ENCODE data around the gene HIP1R. TPM values are rescaled to one million over a fixed set of nuclear protein-coding genes. Genes with fewer than 3 reads are reported as not detected.

Gene HIP1R
- total and polyA plus RNA-seq, 2 of the 13 experiments (the other 11 are each of a cell fraction or from before 2014, with no cell fraction given): 18.4 to 25.5 TPM

DNA sequence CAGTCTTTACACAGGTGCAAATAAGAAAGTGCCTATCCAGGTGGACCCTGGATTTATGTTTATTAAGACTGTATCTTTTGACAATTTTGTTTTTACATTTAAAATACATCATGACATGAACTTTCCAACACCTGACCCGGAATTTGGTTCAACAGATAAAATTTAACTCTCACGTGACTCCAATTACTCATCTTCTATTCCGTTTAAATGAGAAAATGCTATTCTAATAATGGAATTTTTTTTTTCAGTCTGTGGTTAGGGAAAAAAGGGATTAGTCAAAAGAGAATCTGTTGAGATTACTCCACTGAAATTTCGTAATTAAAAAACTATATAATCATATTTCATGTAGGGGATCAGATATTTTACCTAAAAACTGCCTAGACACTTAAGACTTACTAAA is 49.6 kb downstream of the HIP1R start (continued):
- TF ChIP-seq ZFX (CRISPR knock-in tag; IDR thresholded peaks at IDR 0.05; ENCODE audit: low read depth): no peak

DNA sequence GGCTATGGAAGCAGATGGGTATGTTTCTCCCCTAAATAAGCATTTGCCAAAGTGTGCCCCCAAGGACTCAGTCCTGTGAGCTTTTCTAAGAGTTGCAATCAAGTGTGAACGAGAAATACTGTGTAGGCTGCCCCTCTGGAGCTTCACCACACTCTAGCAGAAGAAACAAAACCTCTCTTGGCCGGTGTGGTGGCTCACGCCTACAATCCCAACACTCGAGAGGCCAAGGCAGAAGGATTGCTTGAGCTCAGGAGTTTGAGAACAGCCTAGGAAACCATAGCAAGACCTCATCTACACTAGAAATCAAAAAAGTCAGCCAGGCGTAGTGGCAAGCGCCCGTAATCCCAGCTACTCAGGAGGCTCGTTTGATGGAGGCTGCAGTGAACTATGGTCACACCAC is 50.9 kb downstream of the HIP1R start:
- ChIA-PET POLR2A (no interaction called here), CTCF (ENCODE audit: low intra/inter-chr PET ratio, low total read pairs) (no interaction called here)
- WGBS (ENCODE audit: low lambda C conversion rate): 86% methylated on average over 8 of the region's 8 CpGs
- DNase-seq (ENCODE audit: low spot score): no peak
- Histone ChIP-seq H3K9me3 (ENCODE audit: low read length) (no peaks in the 10 kb centered on the region), H3K4me2 (ENCODE audit: low read depth, low read length) (no peak overlapping the region), H3K4me3 (replicated peaks in 1 of 3; ENCODE audit: insufficient read depth in 1 of 3, low read depth in 2 of 3, low read length in 3 of 3) (no peak overlapping the region), H3K4me1 (ENCODE audit: insufficient read depth, low read length) (peaks cover 68% of the 10 kb centered on the region), H3K9ac (ENCODE audit: insufficient read depth, low read depth, low read length) (no peak overlapping the region), H3K36me3 (replicated peaks in 1 of 2; ENCODE audit: control insufficient read depth in 1 of 2, insufficient read depth in 2 of 2, low read length in 2 of 2) (no peaks in the 10 kb centered on the region; a peak in 1 of 5 replicates), H3K27ac (ENCODE audit: extremely low read length, insufficient read depth, low read length) (no peak overlapping the region), H3K79me2 (ENCODE audit: insufficient read depth, low read length) (peaks cover 79% of the 10 kb centered on the region), H4K20me1 (ENCODE audit: insufficient read depth, low read length) (peaks cover 3% of the 10 kb centered on the region; the same call in 1 of the 2 replicates), H3K27me3 (ENCODE audit: control insufficient read depth in 1 of 2, insufficient read depth in 2 of 2, low read length in 2 of 2) (no peaks in the 10 kb centered on the region; a peak in 2 of 5 replicates), H2AFZ (ENCODE audit: low read length) (no peak overlapping the region)
- in situ Hi-C loops (cut with HindIII; ENCODE audit: extremely low pct_ligation_motif_present, low pct_unique_long_range_greater_than_20kb): no loop called here
- no peak for FAIRE-seq
- no TSS peak for BruUV-seq (replicated peaks)
- TF ChIP-seq FOSL2 (CRISPR knock-in tag; IDR thresholded peaks at IDR 0.05): no peak
- ATAC-seq: no peak
- intact Hi-C loops (cut with micrococcal nuclease; ENCODE audit: unreplicated experiment): no loop called here

DNA sequence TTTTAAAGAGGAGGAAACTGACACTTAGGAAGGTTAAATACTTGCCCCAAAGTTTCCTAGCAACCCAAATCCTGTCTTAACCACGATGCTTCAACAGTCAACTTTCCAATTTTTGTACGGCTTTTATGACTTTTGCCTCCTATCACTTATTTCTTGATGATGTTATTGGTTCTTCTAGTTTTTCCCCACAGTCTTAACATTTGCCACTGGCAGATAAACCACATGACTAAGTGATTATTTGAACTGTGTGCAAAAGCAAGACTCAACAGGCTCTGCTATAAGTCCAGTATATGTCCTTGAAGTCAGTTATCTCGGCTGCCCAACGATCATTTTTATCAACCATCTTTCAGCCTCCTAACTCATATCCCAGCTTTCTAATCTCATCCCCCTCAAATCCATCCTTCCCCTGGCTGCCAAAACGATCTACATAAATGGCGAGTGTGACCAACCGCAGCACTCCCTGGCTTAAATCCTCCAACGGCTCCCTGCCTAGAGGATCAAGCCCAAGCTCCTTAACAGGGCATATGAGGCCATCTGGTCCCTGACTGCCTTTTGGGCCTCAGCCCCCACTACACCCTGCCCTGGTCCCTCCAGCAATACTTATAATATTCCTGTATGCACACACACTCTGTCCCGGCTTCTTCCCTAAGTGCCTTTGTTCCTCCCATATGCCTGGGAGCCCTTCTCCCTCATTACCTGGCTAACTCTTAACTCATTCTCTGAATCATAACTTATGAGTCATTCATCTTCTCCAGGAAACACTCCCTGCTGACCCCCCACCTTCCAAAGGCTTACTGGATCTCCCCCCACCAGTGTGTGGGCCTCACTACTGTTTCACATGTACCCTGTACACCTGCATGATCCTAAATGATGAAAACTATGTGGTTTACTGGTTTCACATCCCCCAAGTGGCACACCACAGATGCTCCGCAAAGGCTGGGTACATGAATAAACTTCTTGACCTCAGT is 51.9 kb downstream of the HIP1R start:
- FAIRE-seq (no peak), DNase-seq (ENCODE audit: low spot score) (no peak), ATAC-seq (no peak)
- H3K79me2 ChIP-seq (ENCODE audit: insufficient read depth, low read length): peaks cover 80% of the 10 kb centered on the region
- in situ Hi-C loops (cut with HindIII; ENCODE audit: extremely low pct_ligation_motif_present, low pct_unique_long_range_greater_than_20kb) (no loop called here), intact Hi-C loops (cut with micrococcal nuclease; ENCODE audit: unreplicated experiment) (no loop called here)
- H3K9ac ChIP-seq (ENCODE audit: insufficient read depth, low read depth, low read length): no peak overlapping the region
- peaks cover 6% of the 10 kb centered on the region; the same call in 1 of the 2 replicates for H4K20me1 ChIP-seq (ENCODE audit: insufficient read depth, low read length)
- peak overlapping the region; percentile 62 for H3K4me2 ChIP-seq (ENCODE audit: low read depth, low read length)
- no peak overlapping the region for H3K4me3 ChIP-seq (replicated peaks in 1 of 3; ENCODE audit: insufficient read depth in 1 of 3, low read depth in 2 of 3, low read length in 3 of 3)
- ChIA-PET CTCF (ENCODE audit: low intra/inter-chr PET ratio, low total read pairs) (no interaction called here), POLR2A (interaction anchor here (1.0 to 1.1 kb wide), 2 partner anchors 13 to 51 kb away, joined by 3 read pairs; no protein-coding TSS in a partner anchor)
- H3K36me3 ChIP-seq (replicated peaks in 1 of 2; ENCODE audit: control insufficient read depth in 1 of 2, insufficient read depth in 2 of 2, low read length in 2 of 2): no peaks in the 10 kb centered on the region; a peak in 1 of 5 replicates
- H3K27ac ChIP-seq (ENCODE audit: extremely low read length, insufficient read depth, low read length): no peak overlapping the region
- no TSS peak for BruUV-seq (replicated peaks)
- H2AFZ ChIP-seq (ENCODE audit: low read length): no peak overlapping the region
- peaks cover 75% of the 10 kb centered on the region for H3K4me1 ChIP-seq (ENCODE audit: insufficient read depth, low read length)
- no peaks in the 10 kb centered on the region; a peak in 2 of 5 replicates for H3K27me3 ChIP-seq (ENCODE audit: control insufficient read depth in 1 of 2, insufficient read depth in 2 of 2, low read length in 2 of 2)
- WGBS (ENCODE audit: low lambda C conversion rate): 63% methylated on average over 10 of the region's 10 CpGs
- TF ChIP-seq FOSL2 (CRISPR knock-in tag; IDR thresholded peaks at IDR 0.05) (peak; percentile 63), ASH2L (IDR thresholded peaks at IDR 0.05; ENCODE audit: insufficient read length, low read depth, low read length) (peak; percentile 2), ZBTB7B (CRISPR knock-in tag; IDR thresholded peaks at IDR 0.05) (no peak), POLR2A (IDR thresholded peaks at IDR 0.05; ENCODE audit: insufficient read depth in 1 of 2, low read depth in 2 of 2, low read length in 2 of 2) (0 out of 4 replicates have a peak, but pooled peaks of 1 of the 2 experiments have one; percentile 16)
- no peaks in the 10 kb centered on the region for H3K9me3 ChIP-seq (ENCODE audit: low read length)

Data from HepG2 (cell line).